CD4-positive, CD25-positive, alpha-beta regulatory T cell (primary cell): ENCODE results near the gene VENTX. TPM values are rescaled to one million over a fixed set of nuclear protein-coding genes. Genes with fewer than 3 reads are reported as not detected.
"Not testable (repeated sequence)": the region's sequence is repeated elsewhere in the genome, so short reads cannot be mapped to it uniquely, and the experiment has no call there.

Source experiments
- ATAC-seq, 2 donors: fragments of 150-1000 bp; cut with Tn5 transposase; one replicate each; pipeline ENCODE4 v1.10.0; 2021; ENCODE audit warnings: low read depth in 2 of 2, moderate number of reproducible peaks in 2 of 2, moderate library complexity in 1 of 2
- DNase-seq, 3 donors: peaks; one replicate each; pipeline versions ENCODE4 v3.0.0 to v3.0.0-alpha.2; 2012 to 2022; ENCODE audit warnings: mixed read lengths in 1 of 3
- H3K27ac ChIP-seq: one replicate; pipeline ENCODE4 v1.7.0; 2013; ENCODE audit warnings: mild to moderate bottlenecking, low read length; ENCODE audit not compliant: insufficient read depth, poor library complexity, severe bottlenecking
- H3K27me3 ChIP-seq: one replicate; pipeline ENCODE4 v1.7.0; 2013; ENCODE audit warnings: low read length; ENCODE audit not compliant: control insufficient read depth, insufficient read depth
- H3K36me3 ChIP-seq: one replicate; pipeline ENCODE4 v1.7.0; 2013; ENCODE audit warnings: mild to moderate bottlenecking, low read length, moderate library complexity; ENCODE audit not compliant: control insufficient read depth, insufficient read depth
- H3K4me1 ChIP-seq: 2 replicates; pipeline ENCODE4 v1.7.0; 2013; ENCODE audit warnings: mild to moderate bottlenecking, low read length; ENCODE audit not compliant: insufficient read depth, control insufficient read depth, poor library complexity, severe bottlenecking
- H3K4me3 ChIP-seq: one replicate; pipeline ENCODE4 v1.7.0; 2013; ENCODE audit warnings: low read depth, mild to moderate bottlenecking, low read length, moderate library complexity
- H3K9me3 ChIP-seq, 2 experiments: 1 replicate in 1 of 2; 2 replicates in 1 of 2; pipeline ENCODE4 v1.7.0; 2013; ENCODE audit warnings: low read length in 2 of 2, mild to moderate bottlenecking in 1 of 2, moderate library complexity in 1 of 2; ENCODE audit not compliant: control insufficient read depth in 2 of 2
- H3K27ac Mint-ChIP-seq, 3 donors: one replicate each; pipeline ENCODE4 v1.8.0; 2020 to 2022; ENCODE audit warnings: mild to moderate bottlenecking in 3 of 3, mixed read lengths in 3 of 3, moderate library complexity in 2 of 3
- H3K27me3 Mint-ChIP-seq: one replicate; pipeline ENCODE4 v1.8.0; 2022; ENCODE audit warnings: mild to moderate bottlenecking, mixed read lengths
- H3K36me3 Mint-ChIP-seq: one replicate; pipeline ENCODE4 v1.8.0; 2020; ENCODE audit warnings: mixed read lengths
- H3K4me1 Mint-ChIP-seq, 4 donors: one replicate each; pipeline ENCODE4 v1.8.0; 2020 to 2022; ENCODE audit warnings: mixed read lengths in 4 of 4, mild to moderate bottlenecking in 1 of 4
- H3K4me3 Mint-ChIP-seq, 4 donors: one replicate each; pipeline ENCODE4 v1.8.0; 2020 to 2022; ENCODE audit warnings: mild to moderate bottlenecking in 4 of 4, mixed read lengths in 4 of 4, moderate library complexity in 3 of 4
- H3K9me3 Mint-ChIP-seq, 7 donors: one replicate each; pipeline ENCODE4 v1.8.0; 2020 to 2022; ENCODE audit warnings: mixed read lengths in 7 of 7, mild to moderate bottlenecking in 3 of 7, moderate library complexity in 2 of 7
- polyA plus RNA-seq, 4 donors: library from polyadenylated mRNA; unstranded; fragments of 300-500 nt; fragmentation: Illumina TruSeq; gene quantifications; one replicate each; pipeline ENCODE4 v1.2.3, GENCODE V29; 2021
- total RNA-seq: library from RNA; stranded (reverse); gene quantifications from one replicate; pipeline ENCODE4 v1.2.3, GENCODE V29; 2022

The VENTX gene
- total and polyA plus RNA-seq, 5 donors from 2014 or later: not detected

DNA sequence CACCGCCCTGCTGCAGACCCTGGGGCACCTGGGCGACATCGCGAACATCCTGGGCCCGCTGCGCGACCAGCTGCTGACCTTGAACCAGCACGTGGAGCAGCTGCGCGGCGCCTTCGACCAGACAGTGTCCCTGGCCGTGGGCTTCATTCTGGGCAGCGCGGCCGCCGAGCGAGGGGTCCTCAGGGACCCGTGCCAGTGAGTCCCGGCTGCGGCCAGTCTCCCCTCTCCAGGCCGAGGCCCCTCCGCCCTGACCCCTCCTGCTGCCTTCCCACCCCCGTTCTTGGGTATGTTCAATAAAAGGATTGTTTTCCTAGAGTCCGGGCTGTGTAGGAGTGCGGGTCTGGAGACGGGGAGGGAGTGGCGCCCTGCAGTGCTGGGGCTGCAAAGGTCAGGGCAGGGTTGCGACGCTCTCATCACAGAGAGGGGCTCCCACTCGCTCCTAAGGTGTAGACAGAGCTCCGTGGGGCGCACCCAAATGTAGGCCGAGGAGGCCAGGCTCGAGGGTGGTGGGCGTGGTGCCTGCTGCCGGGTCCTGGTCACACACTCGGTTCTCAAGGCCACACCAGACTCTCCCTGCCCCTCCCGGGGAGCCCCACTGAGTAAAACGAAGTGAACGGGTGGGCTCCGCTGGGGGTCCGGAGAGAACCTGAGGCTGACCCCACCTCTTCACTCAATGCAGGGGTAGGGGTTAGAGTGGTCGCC, 6.3 kb upstream of the VENTX start:
- Histone ChIP-seq H3K36me3 (no peaks in the 10 kb centered on the region), H3K4me1 (peaks cover 19% of the 10 kb centered on the region), H3K4me3 (no peak overlapping the region), H3K27me3 (peaks cover 8% of the 10 kb centered on the region), H3K9me3 (no peaks in the 10 kb centered on the region), H3K27ac (no peak overlapping the region)
- peaks cover 62% of the 10 kb centered on the region for H3K27me3 Mint-ChIP-seq
- H3K27ac Mint-ChIP-seq: no peak overlapping the region
- ATAC-seq (no peak), DNase-seq (no peak)
- no peaks in the 10 kb centered on the region for H3K36me3 Mint-ChIP-seq
- H3K4me3 Mint-ChIP-seq: no peak overlapping the region
- H3K9me3 Mint-ChIP-seq: no peaks in the 10 kb centered on the region
- peaks cover 0 to 20% (median 5%) of the 10 kb centered on the region in 4 donors for H3K4me1 Mint-ChIP-seq

DNA sequence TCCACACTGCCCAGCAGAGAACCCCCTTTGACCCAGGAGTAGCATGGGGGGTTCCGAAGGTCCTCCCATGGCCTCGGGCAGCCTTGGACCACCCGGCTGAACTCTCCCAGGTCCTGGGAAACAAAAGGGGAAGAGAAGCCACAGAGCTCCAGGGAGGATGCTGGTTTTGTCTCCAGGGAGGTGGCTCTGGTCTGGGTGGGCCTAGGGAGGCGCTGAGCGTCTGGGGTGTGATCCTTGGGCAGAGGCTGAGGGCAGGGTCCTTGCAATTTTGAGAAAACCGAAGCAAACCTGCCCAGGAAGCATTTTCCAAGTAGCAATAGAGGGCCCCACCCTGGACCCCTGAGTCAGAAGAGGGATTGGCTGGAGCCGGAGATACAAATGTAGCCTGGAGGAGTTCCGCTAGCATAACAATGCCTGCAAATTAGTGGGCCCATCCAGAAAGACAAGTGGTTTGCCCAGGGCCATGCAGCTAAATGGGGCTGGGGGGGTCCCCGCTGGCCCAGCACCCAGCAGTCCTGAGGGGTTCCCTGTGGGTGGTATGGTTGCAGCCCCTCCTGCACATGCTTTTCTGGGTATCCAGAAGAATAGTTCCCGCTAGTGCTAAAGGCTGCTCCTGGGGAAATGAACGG, 5.6 kb upstream of the VENTX start:
- Mint-ChIP-seq H3K4me1 (peaks cover 0 to 17% (median 3%) of the 10 kb centered on the region in 4 donors), H3K9me3 (no peaks in the 10 kb centered on the region), H3K27ac (no peak overlapping the region), H3K4me3 (peak overlapping the region in 1 of 4 donors; percentile 29), H3K27me3 (peaks cover 59% of the 10 kb centered on the region), H3K36me3 (no peaks in the 10 kb centered on the region)
- Histone ChIP-seq H3K27me3 (peaks cover 8% of the 10 kb centered on the region), H3K4me3 (no peak overlapping the region), H3K4me1 (peaks cover 25% of the 10 kb centered on the region), H3K9me3 (no peaks in the 10 kb centered on the region), H3K27ac (no peak overlapping the region), H3K36me3 (no peaks in the 10 kb centered on the region)
- DNase-seq: no peak
- ATAC-seq: no peak

DNA sequence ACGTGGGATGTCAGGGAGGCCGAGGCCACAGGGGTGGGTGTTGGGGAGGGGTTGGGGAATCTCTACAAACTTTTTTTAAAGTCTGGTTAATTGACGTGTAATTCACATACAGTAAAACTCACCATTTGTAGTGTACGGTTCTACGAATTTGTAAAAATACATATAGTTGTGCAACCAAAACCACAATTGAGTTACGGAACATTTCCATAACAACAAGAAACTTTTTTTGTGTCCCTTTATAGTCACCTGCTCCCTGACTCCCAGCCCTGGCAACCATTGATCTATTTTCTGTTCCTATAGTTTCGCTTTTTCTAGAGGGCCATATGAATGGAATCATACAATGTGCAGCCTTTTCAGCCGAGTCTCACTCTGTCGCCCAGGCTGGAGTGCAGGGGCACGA, 2.9 kb upstream of the VENTX start:
- not testable (repeated sequence) for H3K27ac ChIP-seq, DNase-seq, H3K27me3 ChIP-seq, H3K9me3 Mint-ChIP-seq, H3K27ac Mint-ChIP-seq, H3K36me3 Mint-ChIP-seq, ATAC-seq, H3K36me3 ChIP-seq, H3K9me3 ChIP-seq, H3K4me3 ChIP-seq
- H3K4me3 Mint-ChIP-seq: peak overlapping the region; percentile 35 to 76 (median 66)
- peaks cover 0 to 16% (median 2%) of the 10 kb centered on the region in 4 donors for H3K4me1 Mint-ChIP-seq
- peaks cover 63% of the 10 kb centered on the region for H3K27me3 Mint-ChIP-seq
- peaks cover 30% of the 10 kb centered on the region for H3K4me1 ChIP-seq

DNA sequence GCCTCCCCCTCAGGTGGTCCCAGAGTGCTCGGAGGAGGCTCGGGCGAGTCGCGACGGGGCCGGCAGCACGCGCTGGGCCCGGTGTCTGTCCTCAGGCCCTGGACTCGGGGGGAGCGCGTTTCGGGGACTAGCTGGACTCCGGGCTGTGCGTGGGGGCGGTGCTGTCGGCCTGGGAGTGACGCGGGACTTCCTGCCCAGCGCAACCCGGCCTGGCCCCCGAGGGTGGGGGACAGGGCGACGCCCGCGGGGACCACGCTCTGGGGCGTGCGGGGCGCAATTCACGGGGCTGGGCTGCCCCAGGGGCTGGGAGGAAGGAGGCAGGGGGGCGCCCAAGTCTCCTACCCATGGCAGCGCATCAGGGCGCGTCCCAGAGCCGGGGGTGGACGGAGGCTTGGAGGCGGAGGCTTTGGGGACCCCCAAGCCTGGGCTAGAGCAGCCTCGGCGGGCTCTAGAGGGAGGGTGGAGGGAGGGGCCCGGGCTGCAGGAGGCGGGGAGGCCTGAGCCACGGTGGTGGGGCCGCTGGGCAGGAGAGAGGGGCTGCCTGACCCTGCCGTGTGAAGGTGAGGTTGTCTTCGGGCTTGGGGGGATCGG, 2.3 kb upstream of the VENTX start:
- ATAC-seq (peak in 1 of 2 donors; percentile 16), DNase-seq (no peak)
- Histone ChIP-seq H3K27me3 (peaks cover 5% of the 10 kb centered on the region), H3K4me3 (no peak overlapping the region), H3K36me3 (no peaks in the 10 kb centered on the region), H3K4me1 (peaks cover 30% of the 10 kb centered on the region), H3K9me3 (no peaks in the 10 kb centered on the region), H3K27ac (no peak overlapping the region)
- no peaks in the 10 kb centered on the region for H3K9me3 Mint-ChIP-seq
- peak overlapping the region in 1 of 3 donors; percentile 14 for H3K27ac Mint-ChIP-seq
- peaks cover 0 to 16% (median 2%) of the 10 kb centered on the region in 4 donors for H3K4me1 Mint-ChIP-seq
- peaks cover 63% of the 10 kb centered on the region for H3K27me3 Mint-ChIP-seq
- peak overlapping the region; percentile 50 to 76 (median 66) for H3K4me3 Mint-ChIP-seq
- H3K36me3 Mint-ChIP-seq: no peaks in the 10 kb centered on the region

DNA sequence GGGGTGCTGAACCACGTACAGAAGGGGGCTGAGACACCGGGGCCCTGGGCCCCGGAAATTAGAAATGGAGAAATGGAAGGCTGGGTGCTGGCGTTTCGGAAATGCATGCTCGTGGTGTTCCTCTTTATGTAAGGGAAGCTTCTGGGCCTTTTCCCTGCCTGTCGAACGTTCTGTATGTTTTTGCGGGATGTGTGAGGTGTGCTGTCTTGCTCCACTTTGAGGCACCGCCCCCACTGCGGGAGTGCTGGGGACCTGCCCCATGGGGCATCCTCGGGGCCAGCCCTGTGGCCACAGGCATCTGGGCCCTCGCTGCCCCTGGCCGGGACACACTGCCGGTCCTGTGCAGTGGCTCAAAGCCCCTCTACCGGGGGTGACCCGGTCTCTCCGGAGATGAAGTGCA, 1.7 kb upstream of the VENTX start:
- H3K36me3 Mint-ChIP-seq: no peaks in the 10 kb centered on the region
- peak overlapping the region in 1 of 3 donors; percentile 14 for H3K27ac Mint-ChIP-seq
- ATAC-seq (no peak), DNase-seq (no peak)
- H3K9me3 Mint-ChIP-seq: no peaks in the 10 kb centered on the region
- Histone ChIP-seq H3K4me3 (no peak overlapping the region), H3K9me3 (no peaks in the 10 kb centered on the region), H3K27ac (no peak overlapping the region), H3K36me3 (no peaks in the 10 kb centered on the region), H3K27me3 (peaks cover 5% of the 10 kb centered on the region), H3K4me1 (peaks cover 28% of the 10 kb centered on the region)
- peak overlapping the region; percentile 39 to 50 (median 46) for H3K4me3 Mint-ChIP-seq
- H3K27me3 Mint-ChIP-seq: peaks cover 69% of the 10 kb centered on the region
- H3K4me1 Mint-ChIP-seq: peaks cover 0 to 19% (median 5%) of the 10 kb centered on the region in 4 donors

DNA sequence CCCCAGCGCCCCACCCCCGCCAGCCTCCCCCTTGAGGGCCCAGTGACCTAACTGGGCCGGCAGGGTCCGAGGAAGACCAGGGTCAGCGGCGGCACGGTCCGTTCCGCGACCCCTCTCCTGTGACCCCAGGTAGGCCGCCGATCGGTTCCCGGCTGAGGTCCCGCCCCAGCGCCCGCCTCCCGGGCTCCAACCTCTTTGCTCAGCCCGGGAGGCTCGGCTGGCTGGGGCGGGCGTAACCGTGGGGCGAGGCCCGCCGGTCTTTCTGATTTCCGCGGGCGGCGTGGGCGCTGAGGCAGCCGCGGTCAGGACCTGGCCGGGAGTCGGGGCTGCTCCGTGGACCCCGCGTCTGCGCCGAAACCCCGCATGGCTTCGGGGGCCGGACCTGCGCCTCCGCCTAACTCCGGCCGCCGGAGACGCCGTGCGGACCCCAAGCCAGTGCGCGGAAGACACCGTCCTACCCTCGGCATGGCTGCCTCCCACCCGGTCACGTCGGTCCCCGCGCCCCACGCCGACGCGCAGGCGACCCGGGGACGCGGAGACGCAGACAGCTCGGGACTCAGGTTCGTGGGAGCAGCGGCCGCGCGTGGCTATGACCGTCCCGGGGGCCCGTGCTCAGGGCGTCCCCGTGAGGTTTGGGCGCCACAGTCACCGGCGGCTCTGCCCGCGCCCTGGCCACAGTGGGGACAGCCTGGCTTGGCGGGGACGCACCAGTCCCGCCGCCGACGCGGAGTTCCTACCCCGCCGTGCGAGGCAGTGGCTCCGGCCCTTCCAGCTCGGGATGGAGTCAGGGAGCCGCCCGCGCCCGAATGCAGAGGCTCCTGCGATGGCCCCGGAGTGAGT, 1.0 kb upstream of the VENTX start:
- ATAC-seq (no peak), DNase-seq (no peak)
- Histone ChIP-seq H3K27me3 (peaks cover 5% of the 10 kb centered on the region), H3K9me3 (no peaks in the 10 kb centered on the region), H3K4me1 (peaks cover 35% of the 10 kb centered on the region), H3K27ac (no peak overlapping the region), H3K36me3 (no peaks in the 10 kb centered on the region), H3K4me3 (no peak overlapping the region)
- Mint-ChIP-seq H3K27me3 (peaks cover 70% of the 10 kb centered on the region), H3K9me3 (no peaks in the 10 kb centered on the region), H3K27ac (no peak overlapping the region), H3K4me3 (no peak overlapping the region), H3K4me1 (peaks cover 0 to 23% (median 7%) of the 10 kb centered on the region in 4 donors), H3K36me3 (no peaks in the 10 kb centered on the region)

DNA sequence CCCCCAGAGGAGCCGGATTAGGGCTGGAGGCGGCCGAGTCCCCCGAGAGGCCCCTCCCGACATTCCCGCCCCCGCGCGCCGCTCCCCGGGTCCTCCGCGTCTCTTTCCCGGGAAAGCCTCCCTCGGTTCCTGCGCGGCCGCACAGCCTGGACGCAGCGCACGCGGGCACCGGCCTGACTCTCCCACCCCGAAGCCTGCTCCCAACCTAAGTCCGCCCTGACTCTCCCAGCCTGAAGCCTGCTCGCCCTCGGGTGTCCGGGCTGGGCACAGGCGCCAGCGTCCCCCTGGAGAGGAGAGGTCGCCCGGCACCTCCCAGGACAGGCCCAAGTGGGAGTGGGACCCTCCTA, 441 bp upstream of the VENTX start:
- Mint-ChIP-seq H3K27me3 (peaks cover 68% of the 10 kb centered on the region), H3K27ac (no peak overlapping the region), H3K36me3 (no peaks in the 10 kb centered on the region), H3K4me1 (peaks cover 0 to 27% (median 7%) of the 10 kb centered on the region in 4 donors), H3K4me3 (no peak overlapping the region), H3K9me3 (no peaks in the 10 kb centered on the region)
- Histone ChIP-seq H3K36me3 (no peaks in the 10 kb centered on the region), H3K27me3 (peaks cover 5% of the 10 kb centered on the region), H3K4me1 (peaks cover 40% of the 10 kb centered on the region), H3K9me3 (no peaks in the 10 kb centered on the region), H3K4me3 (no peak overlapping the region), H3K27ac (no peak overlapping the region)
- DNase-seq (no peak), ATAC-seq (no peak)
